ENCODE data around the gene PRPF38B.
A peak's percentile ranks its signal among the peaks of the same experiment; 100 is the strongest.

PRPF38B gene

GRCh38 chr1:108719656-108720435 lies 27.7 kb downstream of the PRPF38B start:
- DNase-seq, result no peak

- no peak for DNase-seq
Observed at GRCh38 chr1:108722292-108722691, 30.2 kb downstream of the PRPF38B start.

GRCh38 chr1:108725906-108726305 lies 33.8 kb downstream of the PRPF38B start:
- DNase-seq, result no peak

- no peak for DNase-seq
Observed at GRCh38 chr1:108728327-108728923, 36.3 kb downstream of the PRPF38B start.

- DNase-seq, result no peak
Observed at GRCh38 chr1:108729481-108729880, 37.4 kb downstream of the PRPF38B start.

GRCh38 chr1:108732398-108732797 lies 40.3 kb downstream of the PRPF38B start:
- DNase-seq, result no peak

GRCh38 chr1:108734171-108734865 lies 42.2 kb downstream of the PRPF38B start:
- no peak for DNase-seq

- no peak for DNase-seq
Observed at GRCh38 chr1:108742253-108742652, 50.1 kb downstream of the PRPF38B start.

GRCh38 chr1:108745980-108746381 lies 53.9 kb downstream of the PRPF38B start:
- DNase-seq, result no peak

- peak; percentile 91 for DNase-seq
Observed at GRCh38 chr1:108746382-108747170, 54.5 kb downstream of the PRPF38B start, which contains the start of gene STXBP3. Gene STXBP3 (plus strand): TSS chr1:108746674. CDS start chr1:108746738, 64 bp downstream.

- DNase-seq, result peak; percentile 70
Observed at GRCh38 chr1:108747171-108747850, 55.2 kb downstream of the PRPF38B start.

GRCh38 chr1:108747898-108748297 lies 55.8 kb downstream of the PRPF38B start:
- DNase-seq, result peak; percentile 42

- no peak for DNase-seq
Observed at GRCh38 chr1:108749081-108749480, 57.0 kb downstream of the PRPF38B start.

GRCh38 chr1:108750476-108751181 lies 58.5 kb downstream of the PRPF38B start:
- no peak for DNase-seq
